Measurements from ENCODE around the gene SAMD4A. TPM values are rescaled to one million over a fixed set of nuclear protein-coding genes. Genes with fewer than 3 reads are reported as not detected.

SAMD4A gene
- total RNA-seq, 1 experiment from 2014 or later: 9.6 TPM

GRCh38 chr14:54834727-54835126, 267.8 kb downstream of the SAMD4A start:
- no peak overlapping the region for H3K9ac ChIP-seq (ENCODE audit: extremely low read depth, insufficient read length, low read length)
- no peaks in the 10 kb centered on the region for H4K20me1 ChIP-seq (ENCODE audit: control insufficient read depth, insufficient read depth, insufficient read length)
- no peak overlapping the region for H2BK15ac ChIP-seq (ENCODE audit: low read depth, low read length)
- no peak overlapping the region for H3K27ac Mint-ChIP-seq
- no peak overlapping the region for H2BK120ac ChIP-seq (ENCODE audit: low read depth, low read length, poor library complexity, severe bottlenecking)
- H2BK20ac ChIP-seq (ENCODE audit: low read depth, low read length, poor library complexity, severe bottlenecking): no peak overlapping the region
- peaks cover 8% of the 10 kb centered on the region for H3K27me3 Mint-ChIP-seq (ENCODE audit: low read depth)
- no peak overlapping the region for H3K4me3 Mint-ChIP-seq
- H2AFZ ChIP-seq (ENCODE audit: low read length): no peak overlapping the region
- no peak overlapping the region for H2BK5ac ChIP-seq (ENCODE audit: insufficient read length, low read length)
- no peaks in the 10 kb centered on the region for H3K4me1 ChIP-seq (ENCODE audit: insufficient read depth, low read length)
- no peak overlapping the region for H2BK12ac ChIP-seq (ENCODE audit: insufficient read length, low read depth, low read length)
- TF ChIP-seq CTCF (conservative IDR thresholded peaks at IDR 0.05): no peak
- peaks cover 0 to 6% of the 10 kb centered on the region in 2 experiments for H3K9me3 Mint-ChIP-seq
- no peak overlapping the region for H3T11ph ChIP-seq (ENCODE audit: low read length)
- H3K18ac ChIP-seq (ENCODE audit: insufficient read length, low read depth, low read length): no peak overlapping the region
- no CpG with 5 or more reads among the region's 6 CpGs for WGBS (ENCODE audit: extremely low coverage, insufficient read length, low lambda C conversion rate)
- no peaks in the 10 kb centered on the region for H3K79me2 ChIP-seq (ENCODE audit: insufficient read depth, low read length)
- no peak overlapping the region for H4K8ac ChIP-seq (replicated peaks; ENCODE audit: insufficient read length, low read depth, low read length)
- no peaks in the 10 kb centered on the region for H3K27me3 ChIP-seq (ENCODE audit: insufficient read depth, low read length)
- H3K56ac ChIP-seq (ENCODE audit: insufficient read length, low read depth, low read length): no peak overlapping the region
- H3K27ac ChIP-seq (ENCODE audit: insufficient read length, low read depth, low read length): no peak overlapping the region
- H3K14ac ChIP-seq (ENCODE audit: insufficient read depth, low read length): no peak overlapping the region
- no peak for DNase-seq
- H3K4ac ChIP-seq (ENCODE audit: low read depth, low read length): no peak overlapping the region
- H2AK5ac ChIP-seq (ENCODE audit: insufficient read length, low read length): no peak overlapping the region
- no peaks in the 10 kb centered on the region for H3K79me1 ChIP-seq (ENCODE audit: insufficient read depth, low read depth, low read length, poor library complexity, severe bottlenecking)
- H4K91ac ChIP-seq (ENCODE audit: insufficient read length, low read depth, low read length): no peak overlapping the region
- no peaks in the 10 kb centered on the region for H3K9me3 ChIP-seq (ENCODE audit: control insufficient read depth, low read depth, low read length)
- no peak overlapping the region for H3K23ac ChIP-seq (ENCODE audit: insufficient read length, low read depth, low read length)
- H4K5ac ChIP-seq (ENCODE audit: insufficient read length, low read depth, low read length): no peak overlapping the region
- H3K36me3 Mint-ChIP-seq (ENCODE audit: insufficient read depth in 1 of 3, low read depth in 3 of 3): no peaks in the 10 kb centered on the region
- no peaks in the 10 kb centered on the region for H3K4me1 Mint-ChIP-seq
- no peak overlapping the region for H3K4me2 ChIP-seq (ENCODE audit: insufficient read depth, insufficient read length, low read length)
- H3K23me2 ChIP-seq (ENCODE audit: insufficient read length, low read depth, low read length, poor library complexity, severe bottlenecking): no peaks in the 10 kb centered on the region
